Mucosa of rectum (tissue), 2 donors: ENCODE data around the gene CSRP1.

Experiments
- H3K27ac ChIP-seq, 2 donors: one replicate each; pipeline ENCODE4 v1.7.0; 2013; ENCODE audit warnings: inconsistent platforms in 2 of 2, low read depth in 2 of 2, low read length in 2 of 2
- H3K27me3 ChIP-seq, 2 donors: one replicate each; pipeline ENCODE4 v1.7.0; 2013; ENCODE audit warnings: low read length in 2 of 2; ENCODE audit not compliant: control insufficient read depth in 2 of 2, insufficient read depth in 2 of 2
- H3K36me3 ChIP-seq, 2 donors: one replicate each; pipeline ENCODE4 v1.7.0; 2013; ENCODE audit warnings: low read length in 2 of 2; ENCODE audit not compliant: control insufficient read depth in 2 of 2, insufficient read depth in 2 of 2
- H3K4me1 ChIP-seq, 2 donors: one replicate each; pipeline ENCODE4 v1.7.0; 2013; ENCODE audit warnings: low read length in 2 of 2, mild to moderate bottlenecking in 1 of 2; ENCODE audit not compliant: control insufficient read depth in 2 of 2, insufficient read depth in 2 of 2
- H3K4me3 ChIP-seq, 2 donors: one replicate each; pipeline ENCODE4 v1.7.0; 2013; ENCODE audit warnings: low read length in 2 of 2
- H3K9ac ChIP-seq, 2 donors: one replicate each; pipeline ENCODE4 v1.7.0; 2013; ENCODE audit warnings: low read length in 2 of 2, low read depth in 1 of 2, mild to moderate bottlenecking in 1 of 2
- H3K9me3 ChIP-seq, 2 donors: one replicate each; pipeline ENCODE4 v1.7.0; 2013; ENCODE audit warnings: low read length in 2 of 2; ENCODE audit not compliant: control insufficient read depth in 2 of 2
- donor health status: healthy.
- donor health status: Normal muscosa, but diverticular disease.

The CSRP1 gene

GRCh38 chr1:201511941-201512539 is 5.1 kb upstream of the CSRP1 start:
- no peaks in the 10 kb centered on the region for H3K9me3 ChIP-seq
- H3K27me3 ChIP-seq, result no peaks in the 10 kb centered on the region
- peak overlapping the region in 1 of 2 donors; percentile 52 for H3K9ac ChIP-seq
- H3K27ac ChIP-seq, result peak overlapping the region; percentile 63 to 73
- H3K4me1 ChIP-seq, result peaks cover 17 to 20% of the 10 kb centered on the region in 2 donors
- H3K36me3 ChIP-seq, result peaks cover 0 to 2% of the 10 kb centered on the region in 2 donors
- H3K4me3 ChIP-seq, result peak overlapping the region in 1 of 2 donors; percentile 22

DNA sequence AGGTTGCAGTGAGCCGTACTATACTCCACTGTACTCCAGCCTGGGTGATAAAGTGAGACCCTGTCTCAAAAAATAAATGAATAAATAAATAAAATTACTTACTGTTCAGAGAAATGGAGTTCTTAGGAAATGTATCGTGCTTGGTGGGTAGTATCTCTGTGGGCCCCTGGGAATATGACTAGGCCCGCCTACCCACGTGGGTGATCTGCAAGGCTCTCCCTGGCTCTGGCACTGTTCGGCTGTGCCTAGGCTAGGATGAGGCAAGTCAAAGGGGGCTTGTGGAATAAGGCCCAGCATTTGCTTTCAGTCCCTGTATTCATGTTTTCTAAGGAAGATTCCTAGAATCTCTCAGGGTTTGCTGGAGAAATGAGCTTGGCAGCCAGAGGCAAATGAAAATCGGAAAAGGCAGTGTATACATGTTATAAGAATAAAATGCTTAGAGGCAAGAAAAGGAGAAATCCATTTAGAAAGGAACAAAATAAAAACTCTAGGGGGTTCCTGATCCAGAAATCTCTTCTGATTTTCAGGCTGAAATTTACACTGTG is 4.5 kb upstream of the CSRP1 start:
- Histone ChIP-seq H3K36me3 (peaks cover 0 to 2% of the 10 kb centered on the region in 2 donors), H3K9me3 (no peaks in the 10 kb centered on the region), H3K4me1 (peaks cover 17 to 20% of the 10 kb centered on the region in 2 donors), H3K4me3 (no peak overlapping the region), H3K27ac (peak overlapping the region; percentile 63 to 73), H3K27me3 (no peaks in the 10 kb centered on the region), H3K9ac (peak overlapping the region in 1 of 2 donors; percentile 52)

DNA sequence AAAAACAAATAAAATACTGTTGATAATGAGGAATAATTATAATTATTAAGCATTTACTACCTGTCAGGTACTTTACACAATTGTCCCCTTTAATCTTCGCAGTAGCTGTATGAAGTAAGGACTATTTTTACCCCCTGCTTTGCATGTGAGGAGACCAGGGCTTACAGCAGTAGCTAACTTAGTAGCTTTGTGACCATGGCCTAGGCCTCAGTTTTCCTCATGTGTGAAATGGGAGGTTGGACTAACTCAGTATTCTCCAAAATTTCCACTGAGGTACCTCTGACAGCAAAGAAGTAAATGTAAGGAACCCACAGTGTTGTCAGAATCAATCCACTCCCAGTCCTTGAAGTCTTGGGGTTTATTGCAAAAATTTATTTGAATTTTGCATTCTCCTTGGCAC is 3.8 kb upstream of the CSRP1 start:
- H3K4me1 ChIP-seq, result peaks cover 24 to 26% of the 10 kb centered on the region in 2 donors

DNA sequence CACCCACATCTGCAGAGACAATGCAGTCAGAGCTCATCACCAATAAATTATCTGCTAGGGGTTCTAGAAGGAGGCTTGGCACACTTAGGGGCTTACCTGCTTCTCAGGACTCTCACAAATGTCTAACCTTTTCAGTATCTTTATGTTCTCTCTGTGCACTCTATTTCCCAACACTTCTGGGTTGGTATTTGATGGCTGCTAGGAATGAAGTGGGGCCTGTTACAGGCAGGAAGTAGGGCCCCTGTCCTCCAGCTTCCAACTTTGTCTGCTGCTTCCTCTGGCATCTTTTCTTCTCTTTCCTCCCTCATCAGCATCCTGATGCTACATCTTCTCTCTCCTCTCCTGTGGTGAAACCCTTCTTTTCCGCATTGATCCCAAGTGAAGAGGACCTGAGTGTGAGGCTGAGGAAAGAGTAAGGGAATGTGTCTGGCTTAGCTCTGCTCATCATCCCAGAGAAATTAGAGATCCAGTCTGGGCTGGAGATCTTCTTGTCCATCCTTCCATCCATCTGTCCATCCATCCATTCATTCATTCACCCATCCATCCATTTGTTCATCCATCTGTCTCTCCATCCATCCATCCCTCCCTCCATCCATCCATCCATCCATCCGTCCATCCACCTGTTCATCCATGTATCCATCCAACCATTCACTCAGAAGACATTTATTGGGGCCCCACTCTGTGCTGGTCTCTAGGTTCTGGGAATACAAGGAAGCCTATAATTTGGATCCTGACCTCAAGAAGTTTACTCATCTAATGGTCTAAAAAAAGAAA is 2.9 kb upstream of the CSRP1 start:
- H3K9me3 ChIP-seq, result no peaks in the 10 kb centered on the region
- H3K36me3 ChIP-seq, result peaks cover 0 to 2% of the 10 kb centered on the region in 2 donors
- no peaks in the 10 kb centered on the region for H3K27me3 ChIP-seq
- H3K4me1 ChIP-seq, result peaks cover 34 to 36% of the 10 kb centered on the region in 2 donors
- no peak overlapping the region for H3K9ac ChIP-seq
- no peak overlapping the region for H3K4me3 ChIP-seq
- H3K27ac ChIP-seq, result no peak overlapping the region

More for the DNA sequence above, 3.8 kb upstream of the CSRP1 start:
- Histone ChIP-seq H3K36me3 (peaks cover 0 to 2% of the 10 kb centered on the region in 2 donors), H3K27me3 (no peaks in the 10 kb centered on the region), H3K9ac (no peak overlapping the region), H3K4me3 (no peak overlapping the region), H3K27ac (no peak overlapping the region), H3K9me3 (no peaks in the 10 kb centered on the region)

- Histone ChIP-seq H3K9ac (no peak overlapping the region), H3K27ac (no peak overlapping the region), H3K27me3 (no peaks in the 10 kb centered on the region), H3K9me3 (no peaks in the 10 kb centered on the region), H3K36me3 (peaks cover 0 to 2% of the 10 kb centered on the region in 2 donors), H3K4me1 (peaks cover 41 to 44% of the 10 kb centered on the region in 2 donors), H3K4me3 (no peak overlapping the region)
Measured at GRCh38 chr1:201508809-201509208, 1.9 kb upstream of the CSRP1 start.

DNA sequence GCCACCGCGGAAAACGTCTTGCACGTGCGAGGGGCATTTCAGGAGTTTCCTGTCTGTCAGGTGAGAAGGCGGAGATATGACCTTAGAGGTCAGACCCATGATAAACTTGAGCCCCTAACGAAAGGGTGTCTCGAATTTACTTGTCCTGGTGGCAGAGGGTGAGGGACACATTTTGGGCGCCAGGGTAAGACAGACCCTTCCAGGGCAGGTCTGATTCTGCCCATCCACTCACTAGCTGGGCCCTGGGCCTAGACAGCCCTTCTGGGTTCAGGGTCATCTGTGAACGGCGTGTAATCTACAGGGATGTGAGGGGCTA is 395 bp upstream of the CSRP1 start:
- Histone ChIP-seq H3K27ac (peak overlapping the region; percentile 90 to 97), H3K4me1 (peaks cover 42 to 47% of the 10 kb centered on the region in 2 donors), H3K4me3 (peak overlapping the region; percentile 79 to 89), H3K9ac (peak overlapping the region; percentile 87 to 90), H3K27me3 (no peaks in the 10 kb centered on the region), H3K9me3 (no peaks in the 10 kb centered on the region), H3K36me3 (peaks cover 2 to 9% of the 10 kb centered on the region in 2 donors)

- Histone ChIP-seq H3K4me3 (peak overlapping the region; percentile 79 to 89), H3K4me1 (peaks cover 42 to 50% of the 10 kb centered on the region in 2 donors), H3K9ac (peak overlapping the region; percentile 87 to 90), H3K27me3 (no peaks in the 10 kb centered on the region), H3K9me3 (no peaks in the 10 kb centered on the region), H3K36me3 (peaks cover 2 to 9% of the 10 kb centered on the region in 2 donors), H3K27ac (peak overlapping the region; percentile 90 to 97)
Measured at GRCh38 chr1:201506092-201506491, 831 bp downstream of the CSRP1 start.

DNA sequence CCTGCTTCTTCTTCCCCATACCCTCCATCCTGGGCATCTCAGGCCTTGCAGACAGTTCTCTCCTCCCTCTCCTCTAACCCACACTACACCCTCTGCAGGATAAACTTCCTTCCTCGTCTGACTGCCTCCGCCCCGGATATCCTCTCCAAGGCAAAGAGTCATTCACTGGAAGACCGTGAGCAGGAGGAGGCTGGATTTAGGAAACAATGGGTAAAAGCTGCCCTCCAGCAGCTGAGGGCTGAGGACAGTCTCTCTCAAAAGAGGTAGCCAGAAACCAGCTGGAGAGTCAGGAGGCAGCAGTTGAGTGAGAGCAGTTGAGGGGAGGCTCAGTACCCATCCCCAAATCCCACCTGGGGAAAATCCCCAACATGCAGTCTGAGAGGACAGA is 1.4 kb downstream of the CSRP1 start:
- Histone ChIP-seq H3K36me3 (peaks cover 2 to 9% of the 10 kb centered on the region in 2 donors), H3K4me3 (peak overlapping the region; percentile 79 to 89), H3K27me3 (no peaks in the 10 kb centered on the region), H3K9me3 (no peaks in the 10 kb centered on the region), H3K27ac (peak overlapping the region; percentile 90 to 97), H3K4me1 (peaks cover 45 to 56% of the 10 kb centered on the region in 2 donors), H3K9ac (peak overlapping the region; percentile 87 to 90)

DNA sequence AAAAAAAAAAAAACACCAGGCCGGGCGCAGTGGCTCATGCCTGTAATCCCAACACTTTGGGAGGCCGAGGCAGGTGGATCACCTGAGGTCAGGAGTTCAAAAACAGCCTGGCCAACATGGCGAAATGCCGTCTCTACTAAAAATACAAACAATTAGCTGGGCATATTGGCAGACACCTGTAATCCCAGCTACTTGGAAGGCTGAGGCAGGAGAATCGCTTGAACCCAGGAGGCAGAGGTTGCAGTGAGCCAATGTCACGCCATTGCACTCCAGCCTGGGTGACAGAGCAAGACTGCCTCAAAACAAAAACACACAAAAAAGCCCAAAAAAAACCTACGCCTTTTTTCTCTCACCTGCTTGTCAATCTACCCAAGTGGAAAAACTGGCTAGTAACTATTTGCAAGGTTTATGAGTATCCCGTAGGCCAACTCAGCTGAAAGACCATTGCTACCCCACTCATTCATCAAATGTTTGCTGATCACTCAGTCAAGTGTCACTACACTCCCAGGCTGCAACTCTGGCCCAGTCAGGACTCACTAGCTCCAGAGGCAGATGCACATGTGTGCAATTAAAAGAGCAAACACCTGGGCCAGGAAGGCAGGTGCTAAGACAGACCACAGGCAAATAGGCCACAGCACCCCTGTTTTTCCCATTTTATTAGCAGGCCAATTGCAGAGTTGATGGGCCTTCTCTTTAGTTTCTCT is 2.0 kb downstream of the CSRP1 start:
- Histone ChIP-seq H3K9ac (peak overlapping the region; percentile 87 to 90), H3K27me3 (no peaks in the 10 kb centered on the region), H3K4me1 (peaks cover 45 to 59% of the 10 kb centered on the region in 2 donors), H3K27ac (peak overlapping the region; percentile 90 to 97), H3K36me3 (peaks cover 2 to 9% of the 10 kb centered on the region in 2 donors), H3K4me3 (peak overlapping the region; percentile 79 to 89), H3K9me3 (no peaks in the 10 kb centered on the region)
